ENCODE data around the gene LMX1B. TPM values are rescaled to one million over a fixed set of nuclear protein-coding genes. Genes with fewer than 3 reads are reported as not detected.

The LMX1B gene
- polyA plus RNA-seq, 1 experiment: not detected

DNA sequence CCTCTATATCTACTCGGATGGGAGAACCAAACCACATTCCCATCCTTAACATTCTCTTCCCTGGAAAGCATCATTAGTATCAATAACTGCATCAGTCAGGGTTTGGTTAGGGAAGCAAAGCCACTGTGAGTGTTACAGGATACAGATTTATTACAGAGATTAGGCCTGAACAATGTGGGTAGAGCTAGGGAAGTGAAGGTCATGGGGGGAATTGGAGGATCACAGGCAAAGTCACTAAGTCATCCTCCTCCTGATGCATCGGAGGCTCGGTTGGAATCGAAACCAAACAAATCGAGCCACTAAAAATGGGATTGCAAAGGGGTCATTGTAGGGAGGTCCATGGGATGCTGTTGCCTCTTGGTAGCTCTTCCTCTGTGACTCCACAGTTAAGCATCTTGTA, 129.3 kb downstream of the LMX1B start:
- Histone ChIP-seq H3K27ac (ENCODE audit: low read depth, low read length) (no peak overlapping the region), H3K4me3 (ENCODE audit: low read depth, low read length) (no peak overlapping the region), H3K27me3 (ENCODE audit: control insufficient read depth, insufficient read depth, low read length) (peaks cover 20% of the 10 kb centered on the region), H3K9me3 (ENCODE audit: control insufficient read depth, insufficient read depth, low read length) (no peaks in the 10 kb centered on the region)
- TF ChIP-seq, protein P1, sequence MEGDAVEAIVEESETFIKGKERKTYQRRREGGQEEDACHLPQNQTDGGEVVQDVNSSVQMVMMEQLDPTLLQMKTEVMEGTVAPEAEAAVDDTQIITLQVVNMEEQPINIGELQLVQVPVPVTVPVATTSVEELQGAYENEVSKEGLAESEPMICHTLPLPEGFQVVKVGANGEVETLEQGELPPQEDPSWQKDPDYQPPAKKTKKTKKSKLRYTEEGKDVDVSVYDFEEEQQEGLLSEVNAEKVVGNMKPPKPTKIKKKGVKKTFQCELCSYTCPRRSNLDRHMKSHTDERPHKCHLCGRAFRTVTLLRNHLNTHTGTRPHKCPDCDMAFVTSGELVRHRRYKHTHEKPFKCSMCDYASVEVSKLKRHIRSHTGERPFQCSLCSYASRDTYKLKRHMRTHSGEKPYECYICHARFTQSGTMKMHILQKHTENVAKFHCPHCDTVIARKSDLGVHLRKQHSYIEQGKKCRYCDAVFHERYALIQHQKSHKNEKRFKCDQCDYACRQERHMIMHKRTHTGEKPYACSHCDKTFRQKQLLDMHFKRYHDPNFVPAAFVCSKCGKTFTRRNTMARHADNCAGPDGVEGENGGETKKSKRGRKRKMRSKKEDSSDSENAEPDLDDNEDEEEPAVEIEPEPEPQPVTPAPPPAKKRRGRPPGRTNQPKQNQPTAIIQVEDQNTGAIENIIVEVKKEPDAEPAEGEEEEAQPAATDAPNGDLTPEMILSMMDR (IDR thresholded peaks at IDR 0.05; ENCODE audit: low read depth, low read length): no peak
- ChIA-PET POLR2A (interaction anchor here (0.7 kb wide), 1 partner anchor 340 kb away, joined by 4 read pairs; no protein-coding TSS in a partner anchor), CTCF (interaction anchor here (1.2 kb wide), 1 partner anchor 37 kb away, joined by 3 read pairs; no protein-coding TSS in a partner anchor)
- no peak for DNase-seq (ENCODE audit: low read depth, low spot score)

DNA sequence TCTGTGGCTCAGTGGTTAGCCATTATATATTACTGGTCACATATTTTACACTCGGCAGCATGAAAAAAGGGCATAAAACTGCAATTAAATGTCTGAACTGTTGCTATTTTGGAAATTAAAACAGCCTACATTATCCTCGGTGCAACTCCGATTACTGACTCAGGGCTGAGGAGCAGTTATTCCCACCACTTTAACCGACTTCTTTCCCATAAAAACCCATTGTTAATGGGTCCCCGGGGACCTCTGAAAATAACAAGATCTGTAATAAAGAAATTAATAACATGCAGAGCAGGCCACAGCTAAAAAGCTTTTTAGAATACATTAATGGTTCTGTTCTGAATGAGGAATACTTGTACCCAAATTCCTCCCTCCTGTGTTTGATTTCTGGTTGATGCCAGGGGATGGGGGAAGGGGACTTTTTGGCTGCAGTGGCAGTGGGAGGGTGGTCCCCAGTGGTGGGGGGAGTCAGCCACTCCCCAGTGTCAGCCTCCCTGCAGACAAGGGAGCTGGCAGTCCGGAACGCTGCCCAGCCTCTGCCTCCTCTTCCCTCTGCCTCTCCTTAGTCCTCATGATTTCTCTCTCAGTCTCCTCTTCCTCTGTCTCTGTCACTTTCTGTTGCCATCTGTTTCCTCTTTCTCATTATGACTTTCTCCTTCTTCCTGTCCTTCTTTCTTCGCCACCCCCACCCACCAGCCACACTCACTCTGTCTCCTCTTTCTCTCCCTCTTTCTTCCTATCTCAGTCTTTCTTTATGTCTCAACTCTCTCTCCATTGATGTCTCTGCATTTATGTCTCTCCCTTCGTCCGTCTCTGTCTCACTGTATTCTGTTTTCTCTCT, 132.1 kb downstream of the LMX1B start:
- ChIA-PET POLR2A (no interaction called here), CTCF (no interaction called here)
- H3K27me3 ChIP-seq (ENCODE audit: control insufficient read depth, insufficient read depth, low read length): peaks cover 20% of the 10 kb centered on the region
- TF ChIP-seq, protein P1 (IDR thresholded peaks at IDR 0.05; ENCODE audit: low read depth, low read length): no peak
- no peak for DNase-seq (ENCODE audit: low read depth, low spot score)
- H3K27ac ChIP-seq (ENCODE audit: low read depth, low read length): no peak overlapping the region
- H3K9me3 ChIP-seq (ENCODE audit: control insufficient read depth, insufficient read depth, low read length): no peaks in the 10 kb centered on the region
- H3K4me3 ChIP-seq (ENCODE audit: low read depth, low read length): no peak overlapping the region

Other genes with a start within 250 kb of the LMX1B start
- 11.7 and 12.3 TPM in 2 replicates for gene ZBTB43, start 191.1 kb downstream of the LMX1B start, polyA plus RNA-seq (2011; rRNA removed)
- gene ZBTB34, start 246.7 kb downstream of the LMX1B start, polyA plus RNA-seq (2011; rRNA removed): 8.0 and 9.4 TPM in 2 replicates